ENCODE data around the gene CCDC106.

CCDC106 gene

DNA sequence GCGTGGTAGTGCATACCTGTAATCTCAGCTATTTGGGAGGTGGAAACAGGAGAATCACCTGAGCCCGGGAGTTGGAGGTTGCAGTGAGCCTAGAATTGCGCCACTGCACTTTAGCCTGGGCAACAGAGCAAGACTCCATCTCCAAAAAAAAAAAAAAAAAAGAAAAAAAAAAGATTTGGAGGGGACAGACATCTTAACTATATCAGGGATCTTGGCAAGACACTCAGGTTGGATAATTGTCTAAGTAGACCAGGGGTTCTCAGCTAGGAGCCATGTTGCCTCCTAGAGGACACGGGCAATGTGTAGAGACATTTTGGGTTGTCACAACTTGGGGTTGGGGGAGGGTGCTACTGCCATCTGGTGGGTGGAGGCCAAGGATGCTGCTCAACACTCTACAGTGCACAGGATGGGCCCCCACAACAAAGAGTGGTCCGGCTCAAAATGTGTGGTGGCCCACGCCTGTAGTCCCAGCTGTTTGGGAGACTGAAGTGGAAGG is 9.1 kb upstream of the CCDC106 start:
- DNase-seq, result peak; percentile 67 to 71

DNA sequence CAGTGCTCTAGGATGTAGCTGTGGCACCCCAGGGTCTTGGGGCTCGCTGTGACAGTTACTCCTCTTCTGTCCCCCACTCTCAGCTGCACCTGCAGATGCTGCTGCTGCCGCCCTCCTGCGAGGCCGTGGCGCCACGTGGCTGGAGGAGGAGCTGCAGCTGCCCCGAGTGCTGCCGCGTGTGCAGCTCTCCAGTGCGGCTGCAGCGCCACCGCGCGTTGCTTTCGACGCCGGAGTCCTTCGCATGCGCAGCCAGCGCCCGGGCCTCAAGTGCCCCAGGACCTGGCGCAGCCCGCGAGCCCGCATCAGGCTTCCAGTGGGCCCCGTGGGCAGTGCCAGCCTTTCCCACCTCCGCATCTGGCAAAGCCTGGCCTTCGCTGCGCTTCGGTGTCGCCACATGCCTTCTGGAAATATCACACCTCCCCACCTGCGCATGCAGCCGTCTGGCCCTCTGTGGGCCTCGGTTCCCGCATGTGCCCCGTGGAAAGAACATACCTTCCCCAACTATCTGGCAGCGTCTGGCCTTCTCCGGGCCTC is 7.9 kb upstream of the CCDC106 start:
- DNase-seq, result peak; percentile 67 to 74

DNA sequence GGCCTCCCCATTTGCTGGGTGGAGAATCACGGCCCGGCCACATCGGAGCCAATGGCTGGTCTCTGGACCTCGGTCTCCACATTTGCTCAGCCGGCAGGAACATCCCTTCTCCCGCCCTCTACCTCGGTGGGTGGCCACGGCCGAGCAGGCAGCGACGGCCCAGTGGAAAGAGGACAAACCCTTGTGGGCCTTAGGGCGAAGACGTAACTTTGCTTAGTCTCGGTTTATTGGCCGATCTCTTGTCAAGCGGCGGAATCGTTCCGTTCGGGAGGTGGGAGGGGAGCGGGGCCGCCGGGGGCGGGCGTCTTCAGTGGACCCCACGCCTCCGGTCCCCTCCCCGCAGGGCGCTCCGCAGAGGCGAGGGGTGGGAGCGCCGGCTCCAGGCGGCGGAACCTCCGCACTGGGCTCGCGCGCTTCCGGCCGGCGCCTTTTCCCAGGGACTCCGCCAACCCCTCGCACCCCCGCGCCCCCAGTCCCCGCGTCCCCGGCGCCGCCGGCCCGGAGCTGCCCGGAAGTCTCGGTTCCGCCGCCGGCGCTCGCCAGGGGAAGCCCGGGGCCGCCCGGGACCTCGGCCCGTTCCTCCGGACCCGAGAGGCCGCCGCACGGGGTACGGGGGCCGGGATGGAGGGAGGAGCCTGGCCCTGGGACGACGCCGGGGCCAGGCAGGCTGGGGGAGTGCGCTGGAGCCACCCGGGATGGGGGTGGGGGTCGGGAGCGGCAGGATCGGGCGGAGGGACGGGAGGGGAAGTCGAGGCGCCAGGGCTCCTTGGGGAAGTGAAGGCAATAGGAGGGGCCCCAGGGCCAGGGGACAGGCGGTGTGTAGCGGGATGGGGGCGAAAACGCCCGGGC is 7.2 kb upstream of the CCDC106 start, which contains the start of gene ZNF580:
Gene ZNF580, plus strand, starts transcription at position 426 of the 849 bp plus-strand sequence. CDS start 1,507 bp downstream, outside the sequence.
- peak; percentile 71 to 77 for DNase-seq

DNA sequence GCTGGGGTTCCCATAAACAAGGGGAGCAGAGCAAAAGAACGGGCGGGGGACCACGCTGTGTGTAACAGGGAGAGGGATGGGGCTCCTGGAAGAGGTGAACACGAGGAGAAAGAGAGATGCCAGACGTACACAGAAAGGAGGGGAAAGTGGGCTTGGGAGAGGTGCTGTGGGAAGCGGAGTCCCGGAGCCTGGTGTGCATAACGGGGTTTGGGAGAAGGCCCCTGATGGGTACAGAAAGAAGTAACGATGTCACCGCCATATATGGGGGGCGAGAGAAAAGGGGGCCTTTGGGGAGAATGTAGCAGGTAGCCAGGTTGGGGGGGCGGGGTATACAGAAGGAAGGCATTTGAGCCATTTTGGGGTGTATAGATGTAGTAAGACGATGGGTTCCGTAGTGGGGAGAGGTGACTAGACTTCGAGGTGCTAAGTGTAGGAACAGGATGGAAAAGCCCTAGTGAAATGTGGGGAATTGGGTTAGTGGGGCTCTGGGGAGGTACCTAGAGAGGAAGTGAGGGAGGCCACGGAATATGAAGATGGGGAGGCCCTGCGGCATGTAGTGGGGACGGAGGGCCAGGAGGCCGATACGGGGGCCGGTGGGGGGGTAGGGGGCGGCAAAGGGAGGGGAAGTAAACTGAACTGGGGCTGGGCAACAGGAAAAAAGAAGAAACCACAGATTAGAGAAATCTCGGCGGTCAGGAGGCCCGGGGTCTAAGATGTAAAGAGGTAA is 6.4 kb upstream of the CCDC106 start:
- DNase-seq, result peak; percentile 51

DNA sequence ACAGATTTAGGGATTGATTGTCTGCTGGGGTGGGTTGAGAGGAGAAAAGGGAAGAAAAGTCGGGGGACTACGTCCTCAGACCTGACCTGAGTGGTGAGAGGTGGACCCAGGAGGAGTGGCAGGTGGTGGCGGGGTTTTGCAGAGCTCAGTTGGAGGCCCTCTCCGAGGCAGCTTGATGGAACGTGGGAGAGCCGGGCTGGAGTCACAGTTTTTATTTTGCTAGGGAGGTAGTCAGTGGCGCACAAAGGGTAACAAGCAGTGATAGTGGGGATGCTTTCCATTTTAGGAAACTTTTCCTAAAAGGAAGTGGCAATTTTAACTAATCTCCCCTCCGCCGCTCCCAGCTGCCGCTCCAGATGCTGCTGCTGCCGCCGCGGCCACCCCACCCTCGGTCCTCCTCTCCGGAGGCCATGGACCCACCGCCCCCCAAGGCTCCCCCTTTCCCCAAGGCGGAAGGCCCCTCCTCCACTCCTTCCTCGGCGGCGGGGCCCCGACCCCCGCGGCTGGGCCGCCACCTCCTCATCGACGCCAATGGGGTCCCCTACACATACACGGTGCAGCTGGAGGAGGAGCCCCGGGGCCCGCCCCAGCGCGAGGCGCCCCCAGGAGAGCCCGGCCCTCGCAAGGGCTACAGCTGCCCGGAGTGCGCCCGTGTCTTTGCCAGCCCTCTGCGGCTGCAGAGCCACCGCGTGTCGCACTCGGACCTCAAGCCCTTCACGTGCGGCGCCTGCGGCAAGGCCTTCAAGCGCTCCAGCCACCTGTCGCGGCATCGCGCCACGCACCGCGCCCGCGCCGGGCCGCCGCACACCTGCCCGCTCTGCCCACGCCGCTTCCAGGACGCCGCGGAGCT is 5.6 kb upstream of the CCDC106 start:
- DNase-seq, result peak; percentile 50 to 51

DNA sequence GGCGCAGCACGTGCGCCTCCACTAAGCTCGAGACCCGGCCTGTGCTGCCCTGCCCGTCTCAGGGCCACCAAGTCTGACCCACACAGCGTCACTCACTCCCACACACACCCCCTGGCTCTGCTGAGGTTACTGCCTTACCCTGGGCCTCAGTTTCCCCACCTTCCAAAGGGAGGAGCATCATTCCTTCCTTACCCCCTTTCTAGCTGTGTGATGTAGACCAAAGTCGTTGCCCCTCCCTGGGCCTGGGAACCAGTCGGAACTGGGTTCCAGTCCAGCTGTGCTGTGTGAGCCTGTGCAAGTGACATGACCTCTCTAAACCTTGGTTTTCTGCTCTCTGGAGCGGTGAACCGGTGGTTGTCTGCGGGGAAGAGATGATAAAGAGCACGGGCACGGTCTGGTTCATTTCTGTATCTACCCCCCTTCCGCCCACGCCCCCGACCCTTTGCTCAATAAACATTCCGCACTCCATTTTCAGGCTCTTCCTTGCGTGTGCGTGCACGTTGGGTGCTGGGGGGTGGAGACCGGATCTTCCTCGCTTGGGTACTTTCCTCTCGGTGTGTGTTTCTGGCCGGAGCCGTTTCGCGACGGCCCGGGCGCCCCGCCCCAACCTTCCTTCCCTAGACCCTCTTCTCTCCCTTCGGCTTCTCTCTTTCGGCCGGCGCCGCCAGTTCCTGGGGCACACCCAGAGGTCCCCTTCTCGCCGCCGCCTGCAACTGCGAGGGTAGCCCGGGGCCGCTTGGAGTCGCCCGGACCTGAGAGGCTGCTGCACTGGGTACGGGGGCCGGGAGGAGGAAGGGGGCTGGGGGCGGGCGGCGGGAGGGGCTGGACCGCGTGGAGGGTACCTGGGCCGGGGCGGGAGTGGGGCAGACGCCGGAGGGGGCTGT is 4.8 kb upstream of the CCDC106 start, which contains the start of gene ZNF581:
Gene ZNF581, plus strand, starts transcription at position 647 of the 884 bp plus-strand sequence. CDS start 923 bp downstream, outside the sequence.
- DNase-seq, result peak; percentile 85

DNA sequence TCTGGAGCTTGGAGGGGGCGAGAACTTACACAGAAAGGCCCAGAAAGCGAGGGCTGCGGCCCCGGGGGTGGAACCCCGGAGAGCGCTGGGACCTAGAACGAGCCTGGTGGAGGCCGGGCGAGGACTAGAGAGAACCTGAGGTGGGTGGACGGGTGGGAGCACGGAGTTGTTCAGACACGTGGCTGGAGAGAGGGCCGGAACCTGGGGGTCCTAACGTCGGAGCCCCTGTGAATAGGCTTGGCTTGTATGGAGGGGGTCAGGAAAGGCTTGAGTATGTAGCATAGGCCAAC is 4.2 kb upstream of the CCDC106 start:
- DNase-seq, result no peak

DNA sequence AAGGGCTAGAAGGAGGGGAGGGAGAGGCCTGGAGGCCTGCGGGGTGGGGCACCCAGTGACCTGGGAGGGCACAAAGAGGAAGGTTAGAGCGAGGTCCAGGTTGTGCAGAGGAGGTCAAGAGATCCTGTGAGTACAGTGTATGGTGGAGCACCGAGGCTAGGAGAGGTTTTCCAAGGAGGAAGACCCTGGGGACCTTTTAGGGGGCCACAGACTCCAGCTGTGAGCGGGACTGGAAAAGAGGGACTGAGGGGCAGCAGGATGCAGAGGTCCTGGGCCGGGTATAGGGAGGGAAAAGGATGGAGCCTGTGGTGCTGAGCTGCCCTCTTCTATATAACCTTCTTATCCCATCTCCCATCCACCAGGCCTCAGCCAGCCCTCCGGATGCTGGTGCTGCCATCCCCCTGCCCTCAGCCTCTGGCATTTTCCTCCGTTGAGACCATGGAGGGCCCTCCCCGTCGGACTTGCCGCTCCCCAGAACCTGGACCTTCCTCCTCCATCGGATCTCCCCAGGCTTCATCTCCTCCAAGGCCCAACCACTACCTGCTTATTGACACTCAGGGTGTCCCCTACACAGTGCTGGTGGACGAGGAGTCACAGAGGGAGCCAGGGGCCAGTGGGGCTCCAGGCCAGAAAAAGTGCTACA is 3.7 kb upstream of the CCDC106 start:
- no peak for DNase-seq

DNA sequence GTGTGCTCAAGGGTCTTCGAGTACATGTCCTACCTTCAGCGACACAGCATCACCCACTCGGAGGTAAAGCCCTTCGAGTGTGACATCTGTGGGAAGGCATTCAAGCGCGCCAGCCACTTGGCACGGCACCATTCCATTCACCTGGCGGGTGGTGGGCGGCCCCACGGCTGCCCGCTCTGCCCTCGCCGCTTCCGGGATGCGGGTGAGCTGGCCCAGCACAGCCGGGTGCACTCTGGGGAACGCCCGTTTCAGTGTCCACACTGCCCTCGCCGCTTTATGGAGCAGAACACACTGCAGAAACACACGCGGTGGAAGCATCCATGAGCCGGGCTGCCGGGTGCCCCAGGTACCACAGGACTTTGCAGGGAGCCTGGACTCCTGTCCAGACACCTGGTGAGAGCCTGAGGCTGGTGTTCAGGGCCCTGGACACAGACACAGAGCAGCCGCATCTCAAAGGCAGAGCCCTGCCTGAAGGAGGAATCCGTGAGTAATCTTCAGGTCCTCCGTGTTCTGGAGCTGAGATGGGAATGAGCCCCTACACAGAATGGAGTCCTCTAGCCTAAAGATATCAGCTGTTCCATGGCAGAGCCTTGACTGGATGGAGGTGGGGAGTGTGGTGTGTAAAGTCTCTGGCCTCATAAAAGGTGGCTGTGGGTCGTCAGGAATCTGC is 3.0 kb upstream of the CCDC106 start:
- no peak for DNase-seq

DNA sequence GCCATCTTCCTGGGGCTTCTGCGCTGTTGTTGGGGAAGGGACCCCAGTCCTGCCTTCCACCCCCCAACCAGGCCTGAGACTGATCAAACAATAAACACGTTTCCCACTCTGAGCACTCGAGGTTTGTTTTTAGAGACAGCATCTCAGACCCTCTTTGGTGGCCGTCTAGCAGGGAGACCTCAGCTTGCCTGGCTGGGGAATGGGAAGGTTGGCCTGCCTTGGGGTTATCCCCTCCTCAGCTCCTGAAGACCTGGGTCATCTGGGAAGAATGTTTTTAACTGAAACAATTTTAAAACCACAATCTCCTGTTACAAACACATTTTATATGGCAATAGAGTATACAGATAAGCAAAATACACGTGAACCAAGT is 2.5 kb upstream of the CCDC106 start:
- DNase-seq, result no peak

DNA sequence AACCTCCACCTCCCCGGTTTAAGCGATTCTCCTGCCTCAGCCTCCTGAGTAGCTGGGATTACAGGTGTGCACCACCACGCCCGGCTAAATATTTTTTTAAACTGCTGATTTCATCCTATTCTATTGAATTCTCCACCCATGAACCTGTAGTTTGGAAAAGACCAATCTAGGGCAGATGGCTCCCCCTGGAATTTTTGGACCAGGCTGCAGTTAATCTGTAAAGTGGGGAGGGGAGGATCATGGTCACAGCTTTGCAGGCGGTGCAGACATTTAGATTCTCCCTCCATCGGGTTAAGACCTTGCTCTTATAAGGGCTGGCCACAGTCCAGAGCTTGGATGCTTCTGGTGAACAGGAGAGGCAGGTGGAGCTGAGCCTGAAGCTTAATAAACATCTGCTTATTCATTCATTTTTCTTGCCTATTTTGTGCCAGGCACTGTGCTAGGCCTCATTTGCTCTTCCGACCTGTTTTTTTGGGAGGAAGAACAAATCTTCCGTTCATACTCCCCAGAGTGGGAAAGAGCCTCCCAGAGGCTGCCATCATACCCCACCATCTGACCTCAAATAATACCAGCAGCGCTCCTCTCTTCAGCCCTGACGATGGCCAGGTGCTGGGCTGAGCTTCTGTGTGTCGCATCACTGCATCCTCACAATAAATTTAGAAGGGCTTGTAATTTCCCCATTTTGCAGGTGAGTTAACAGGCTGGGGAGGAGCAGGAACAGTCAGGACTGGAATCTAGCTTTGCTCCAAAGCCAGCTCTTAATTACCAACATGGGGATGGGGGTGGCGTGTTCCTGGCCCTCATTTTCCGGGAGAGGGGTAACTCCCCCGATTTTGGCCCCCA is 902 bp upstream of the CCDC106 start:
- no peak for DNase-seq

DNA sequence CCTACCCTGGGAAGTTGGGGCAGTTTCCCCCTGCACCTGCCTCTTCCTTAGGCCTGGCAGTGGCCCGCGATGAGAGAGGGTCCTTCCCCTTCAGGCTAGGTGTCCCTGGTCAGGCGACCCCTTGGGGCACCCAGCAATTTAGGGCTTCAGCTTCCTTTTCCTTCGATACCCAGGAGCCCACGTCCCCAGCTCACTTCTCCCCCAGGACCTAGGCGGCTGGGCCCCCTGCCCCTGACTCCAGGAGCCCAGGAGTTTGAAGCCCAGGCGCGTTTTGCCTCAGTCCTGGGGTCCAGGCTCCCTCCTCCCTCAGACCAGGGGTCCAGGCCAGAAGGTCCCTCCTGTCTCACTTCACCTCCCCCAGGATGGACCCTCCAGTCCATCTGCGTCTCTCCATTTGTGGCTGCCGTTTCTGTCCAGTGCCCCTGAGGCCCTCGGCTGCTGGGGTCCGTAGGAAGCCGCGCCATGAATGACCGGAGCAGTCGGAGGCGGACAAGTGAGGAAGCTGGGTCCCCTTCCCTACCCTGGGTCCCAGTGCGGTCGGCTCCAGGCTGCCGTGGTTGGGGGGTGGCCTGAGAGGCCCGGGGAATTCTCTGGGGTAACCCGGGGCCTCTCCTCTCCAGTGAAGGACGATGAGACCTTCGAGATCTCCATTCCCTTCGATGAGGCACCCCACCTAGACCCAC is 714 bp downstream of the CCDC106 start:
- no peak for DNase-seq

DNA sequence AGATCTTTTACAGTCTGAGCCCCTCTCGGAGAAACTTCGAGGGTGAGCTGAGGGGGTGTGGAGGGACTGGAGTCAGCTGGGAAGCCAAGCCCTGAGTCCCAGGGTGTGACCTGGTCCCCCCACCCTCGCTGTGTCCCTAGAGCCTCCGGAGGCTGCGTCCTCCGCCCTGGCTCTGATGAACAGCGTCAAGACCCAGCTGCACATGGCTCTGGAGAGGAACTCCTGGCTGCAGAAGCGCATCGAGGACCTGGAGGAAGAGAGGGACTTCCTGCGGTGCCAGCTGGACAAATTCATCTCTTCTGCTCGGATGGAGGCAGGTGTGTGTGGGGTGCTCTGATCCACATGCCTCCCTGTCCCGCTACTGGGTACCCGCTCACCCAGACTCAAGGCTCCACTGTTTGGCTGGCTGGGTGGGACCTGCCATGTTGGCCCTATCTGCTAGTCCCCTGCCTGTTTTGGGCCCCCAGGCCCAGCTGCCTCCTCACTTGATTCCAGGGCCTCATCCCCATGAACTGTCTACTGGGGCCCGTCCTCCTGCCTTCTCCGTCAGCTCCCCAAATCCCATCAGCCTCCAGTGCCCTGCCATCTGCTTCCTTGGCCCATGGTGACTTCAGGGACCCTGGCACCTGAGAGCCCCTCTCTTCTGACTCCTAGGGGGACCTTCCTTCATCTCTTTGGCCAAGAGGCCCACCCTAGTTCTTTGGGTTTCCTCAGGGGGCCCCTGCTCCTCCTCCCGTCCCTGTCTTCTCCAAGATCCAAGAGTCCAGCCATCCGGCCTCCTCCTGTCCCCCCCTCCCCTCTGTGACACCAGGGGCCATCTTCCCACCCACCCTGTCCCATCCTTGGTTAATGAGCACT is 1.5 kb downstream of the CCDC106 start:
- DNase-seq, result no peak

DNA sequence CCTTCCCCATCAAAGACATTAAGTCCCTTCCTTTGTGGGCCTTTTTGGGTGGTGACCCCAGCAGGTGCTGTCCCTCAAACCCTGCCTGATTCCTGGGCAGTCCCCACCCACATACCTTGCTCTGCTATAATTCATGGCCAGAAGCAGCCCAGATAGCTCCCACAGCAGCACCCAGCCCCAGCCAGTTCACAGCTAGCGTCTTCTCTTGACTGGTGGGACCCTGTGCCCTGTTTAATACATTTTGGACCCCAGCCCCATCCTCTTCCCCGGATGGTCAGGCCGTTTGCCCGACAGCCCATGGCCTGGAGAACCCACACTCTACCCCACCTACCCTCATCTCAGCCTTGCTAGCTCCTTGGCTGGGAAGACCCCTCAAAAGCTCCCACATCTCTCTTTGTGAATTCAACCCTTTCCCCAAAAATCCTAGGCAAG is 2.1 kb downstream of the CCDC106 start:
- DNase-seq, result no peak

DNA sequence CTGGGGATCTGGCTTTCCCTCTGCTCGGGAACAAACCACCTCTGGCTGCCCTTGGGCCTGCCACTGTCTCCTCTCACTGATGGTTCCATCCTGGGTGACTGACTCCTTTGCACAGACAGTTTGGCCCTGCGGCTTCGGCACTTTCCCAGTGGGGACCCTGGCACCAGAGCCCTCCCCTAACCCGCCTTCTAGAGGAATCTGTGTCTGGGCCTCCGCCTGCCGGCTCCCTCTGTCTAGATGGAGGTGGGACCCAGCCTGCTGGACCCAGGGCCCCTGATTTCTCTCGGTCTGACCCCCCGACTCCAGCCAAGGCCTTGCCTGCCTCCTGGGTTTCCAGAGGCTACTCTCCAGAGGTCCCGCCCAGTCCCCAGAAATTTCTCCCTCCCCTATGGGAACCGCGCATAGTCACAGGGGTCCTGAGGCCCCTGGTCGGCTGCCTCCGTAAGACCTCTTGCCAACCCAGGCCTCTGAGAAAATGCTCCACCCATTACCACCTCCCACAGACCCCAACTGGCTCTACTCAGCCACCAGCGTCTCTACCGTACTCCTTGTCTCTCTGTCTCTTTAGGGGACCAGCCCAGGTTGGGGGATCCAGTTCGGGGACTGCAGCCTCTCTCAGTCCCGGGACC is 2.7 kb downstream of the CCDC106 start:
- DNase-seq, result no peak

DNA sequence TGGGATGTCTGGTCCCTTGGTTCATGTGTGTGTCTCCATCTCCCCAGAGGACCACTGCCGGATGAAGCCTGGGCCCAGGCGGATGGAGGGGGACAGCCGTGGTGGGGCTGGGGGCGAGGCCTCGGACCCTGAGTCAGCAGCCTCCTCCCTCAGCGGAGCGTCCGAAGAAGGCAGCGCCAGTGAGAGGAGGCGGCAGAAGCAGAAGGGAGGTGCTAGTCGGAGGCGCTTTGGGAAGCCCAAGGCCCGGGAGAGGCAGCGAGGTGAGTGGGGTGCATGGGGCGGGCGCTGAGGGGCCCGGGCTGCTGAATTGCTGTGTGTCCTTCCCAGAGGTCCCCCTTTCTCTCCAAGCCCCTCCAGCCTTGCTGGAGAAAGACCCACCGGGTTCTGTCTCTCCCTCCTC is 3.2 kb downstream of the CCDC106 start:
- DNase-seq, result no peak

DNA sequence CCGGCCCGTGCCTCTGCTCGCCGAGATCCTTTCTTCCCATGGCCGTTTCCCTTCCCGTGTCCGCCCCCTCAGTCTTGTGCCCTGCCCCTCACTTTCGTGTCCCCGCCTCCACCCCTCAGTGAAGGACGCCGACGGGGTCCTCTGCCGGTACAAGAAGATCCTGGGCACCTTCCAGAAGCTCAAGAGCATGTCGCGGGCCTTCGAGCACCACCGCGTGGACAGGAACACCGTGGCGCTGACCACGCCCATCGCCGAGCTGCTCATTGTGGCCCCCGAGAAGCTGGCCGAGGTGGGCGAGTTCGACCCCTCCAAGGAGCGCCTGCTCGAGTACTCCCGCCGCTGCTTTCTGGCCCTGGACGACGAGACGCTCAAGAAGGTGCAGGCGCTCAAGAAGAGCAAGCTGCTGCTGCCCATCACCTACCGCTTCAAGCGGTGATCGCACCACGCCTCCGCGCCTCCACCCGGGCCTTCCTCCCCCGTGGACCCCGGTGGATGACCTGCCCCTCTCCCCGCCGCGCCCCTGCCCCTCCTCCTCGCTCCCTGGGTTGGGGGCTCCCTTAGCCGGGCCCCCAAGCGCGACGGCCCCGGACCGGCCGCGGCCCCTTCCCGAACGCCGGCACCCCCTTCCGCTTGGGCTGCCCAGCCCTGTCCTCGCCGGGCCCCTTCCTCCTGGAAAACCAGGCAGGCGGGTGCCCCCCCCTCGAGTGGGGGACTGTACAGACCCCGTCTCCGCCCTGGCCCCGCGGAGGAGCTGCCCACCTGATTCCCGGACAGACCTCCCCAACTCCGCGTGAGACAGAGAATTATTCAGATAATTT is 4.5 kb downstream of the CCDC106 start:
- DNase-seq, result no peak
